GM12891 (cell line): Measurements from ENCODE around the gene RHBDF2.

Experiments used
- PAX5 ChIP-seq: IDR thresholded peaks from 2 replicates; pipeline ENCODE4 v1.6.1; 2011; ENCODE audit warnings: low read length, moderate library complexity, mild to moderate bottlenecking; ENCODE audit not compliant: insufficient read depth, severe bottlenecking
- POLR2A ChIP-seq: IDR thresholded peaks from 2 replicates; pipeline ENCODE4 v1.6.1; 2011; ENCODE audit warnings: low read depth, low read length, control low read depth
- POLR2AphosphoS5 ChIP-seq: IDR thresholded peaks from 2 replicates; pipeline ENCODE4 v1.6.1; 2011; ENCODE audit warnings: low read depth, low read length, control low read depth
- POU2F2 ChIP-seq: IDR thresholded peaks from 2 replicates; pipeline ENCODE4 v1.6.1; 2011; ENCODE audit warnings: low read depth, mild to moderate bottlenecking, control low read depth, low read length, moderate library complexity
- SPI1 ChIP-seq: IDR thresholded peaks from 2 replicates; pipeline ENCODE4 v1.6.1; 2011; ENCODE audit warnings: low read depth, low read length, control low read depth
- TAF1 ChIP-seq: IDR thresholded peaks from 2 replicates; pipeline ENCODE4 v1.6.1; 2011; ENCODE audit warnings: low read depth, low read length, control low read depth

GRCh38 chr17:76469991-76470739, 31.1 kb downstream of the RHBDF2 start:
- no peak for TF ChIP-seq TAF1
- no peak for TF ChIP-seq POLR2A
- no peak for TF ChIP-seq POLR2AphosphoS5
- TF ChIP-seq PAX5 = no peak
- TF ChIP-seq SPI1 = no peak
- no peak for TF ChIP-seq POU2F2
